GM13976 (cell line): ENCODE data around the gene VEPH1.

ENCODE experiments used
- DNase-seq: peaks from one replicate; pipeline ENCODE4 v3.0.0; 2012; ENCODE audit warnings: low spot score
- in situ Hi-C: fragments of 300-500 bp; cut with MboI; formaldehyde crosslinking; loops from one replicate; pipeline ENCODE4 v1.12.0; 2022; ENCODE audit warnings: low sequenced_read_pairs, mixed read lengths, inconsistent platforms; ENCODE audit not compliant: unreplicated experiment
- TF ChIP-seq, protein P1 (sequence below): IDR thresholded peaks from 2 replicates; pipeline ENCODE4 v1.5.1; 2012; ENCODE audit warnings: borderline replicate concordance, mild to moderate bottlenecking; ENCODE audit not compliant: insufficient read depth; ENCODE audit errors: extremely low read depth, missing control alignments, control extremely low read depth

VEPH1 gene

DNA sequence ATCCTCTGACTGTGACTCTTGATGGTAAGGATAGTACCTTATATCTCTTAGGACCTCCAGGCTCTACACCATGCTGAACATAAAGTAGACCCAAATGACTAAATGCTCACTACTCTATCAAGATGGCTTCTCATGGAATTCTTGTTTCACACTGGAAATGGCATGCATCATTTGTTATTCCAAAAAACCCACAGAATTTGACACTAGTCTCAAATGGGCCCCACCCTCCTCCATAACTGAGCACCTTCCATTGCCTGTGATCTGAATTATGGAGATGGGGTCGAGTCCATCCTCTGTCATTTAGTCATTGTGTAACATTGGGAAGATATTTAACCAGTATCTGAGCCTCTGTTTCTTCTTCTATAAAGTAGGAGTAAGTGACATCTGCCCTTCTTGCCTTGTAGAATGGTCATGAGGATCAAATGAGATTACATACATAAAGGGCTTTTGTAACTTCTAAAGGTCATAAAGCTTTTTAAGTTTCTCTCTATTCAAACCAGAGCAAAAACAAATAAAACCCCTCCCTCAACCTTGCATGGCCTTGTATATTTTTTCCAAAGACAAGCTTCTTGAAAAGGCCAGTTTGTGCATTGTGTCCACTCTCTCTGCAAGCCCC, 123.6 kb downstream of the VEPH1 start:
- in situ Hi-C loops: no loop called here
- no peak for DNase-seq
- TF ChIP-seq, protein P1, sequence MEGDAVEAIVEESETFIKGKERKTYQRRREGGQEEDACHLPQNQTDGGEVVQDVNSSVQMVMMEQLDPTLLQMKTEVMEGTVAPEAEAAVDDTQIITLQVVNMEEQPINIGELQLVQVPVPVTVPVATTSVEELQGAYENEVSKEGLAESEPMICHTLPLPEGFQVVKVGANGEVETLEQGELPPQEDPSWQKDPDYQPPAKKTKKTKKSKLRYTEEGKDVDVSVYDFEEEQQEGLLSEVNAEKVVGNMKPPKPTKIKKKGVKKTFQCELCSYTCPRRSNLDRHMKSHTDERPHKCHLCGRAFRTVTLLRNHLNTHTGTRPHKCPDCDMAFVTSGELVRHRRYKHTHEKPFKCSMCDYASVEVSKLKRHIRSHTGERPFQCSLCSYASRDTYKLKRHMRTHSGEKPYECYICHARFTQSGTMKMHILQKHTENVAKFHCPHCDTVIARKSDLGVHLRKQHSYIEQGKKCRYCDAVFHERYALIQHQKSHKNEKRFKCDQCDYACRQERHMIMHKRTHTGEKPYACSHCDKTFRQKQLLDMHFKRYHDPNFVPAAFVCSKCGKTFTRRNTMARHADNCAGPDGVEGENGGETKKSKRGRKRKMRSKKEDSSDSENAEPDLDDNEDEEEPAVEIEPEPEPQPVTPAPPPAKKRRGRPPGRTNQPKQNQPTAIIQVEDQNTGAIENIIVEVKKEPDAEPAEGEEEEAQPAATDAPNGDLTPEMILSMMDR: no peak

DNA sequence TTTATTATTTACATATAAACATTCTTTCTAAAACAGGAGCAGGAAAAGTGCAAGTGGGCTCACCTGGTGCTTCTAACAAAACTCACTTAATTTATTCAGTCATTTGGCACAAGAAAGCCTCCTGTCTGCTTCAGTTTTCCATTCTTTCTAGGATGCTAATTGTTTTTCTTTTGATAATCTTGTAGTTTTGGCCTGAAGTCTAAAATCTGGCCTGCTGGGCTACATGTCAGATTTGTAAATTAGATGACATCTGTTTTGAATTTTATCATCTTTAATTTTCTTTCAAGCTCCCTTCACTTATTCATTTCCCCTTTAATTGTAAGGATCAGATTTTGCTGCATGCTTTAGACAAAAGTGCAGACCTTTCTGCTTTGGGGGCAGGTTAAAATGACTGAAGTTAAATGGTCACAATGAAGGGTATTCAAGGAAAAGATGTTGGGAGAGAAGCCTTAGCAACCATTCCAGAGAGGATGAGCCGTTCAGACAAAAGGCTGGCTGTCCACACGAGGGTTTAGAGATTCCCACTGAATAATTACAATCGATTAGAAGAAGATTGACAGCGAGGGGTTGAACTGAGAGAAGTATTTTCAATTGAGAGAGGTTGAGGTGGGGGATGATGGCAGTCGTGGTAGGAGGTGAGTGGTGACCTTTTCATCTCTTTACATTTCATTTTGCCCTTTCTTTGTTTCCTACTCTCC, 126.5 kb downstream of the VEPH1 start:
- TF ChIP-seq, protein P1: no peak
- in situ Hi-C loops: no loop called here
- no peak for DNase-seq

DNA sequence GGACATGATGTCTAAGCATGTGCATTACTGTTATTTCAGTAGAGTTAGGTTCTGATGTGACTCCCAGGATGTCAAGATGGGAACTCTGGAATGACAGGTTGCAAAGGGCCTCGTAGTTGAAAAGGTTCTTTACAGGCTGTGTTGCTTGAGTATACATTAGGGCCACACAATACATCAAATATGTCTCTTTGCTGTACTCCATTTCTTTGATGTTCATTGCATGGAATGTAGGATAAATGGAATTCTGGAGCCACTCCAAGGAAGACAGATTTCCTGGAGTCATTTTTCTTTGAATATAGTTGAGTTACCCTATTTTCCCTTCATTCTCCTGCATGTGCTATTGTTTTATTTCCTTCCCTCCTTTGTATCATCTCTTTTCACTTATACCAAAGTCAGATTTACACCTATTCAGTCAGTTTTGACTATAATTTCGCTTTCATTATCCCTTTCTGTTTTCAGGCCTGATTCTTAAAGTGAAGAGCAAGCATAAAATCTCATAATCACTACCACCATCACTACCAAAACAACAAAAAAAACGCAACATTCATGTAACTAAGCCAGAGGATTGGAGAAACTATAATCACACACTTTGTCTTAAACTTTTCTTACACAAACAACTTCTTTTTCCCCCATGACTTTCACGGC, 127.8 kb downstream of the VEPH1 start:
- no peak for DNase-seq
- in situ Hi-C loops: no loop called here
- TF ChIP-seq, protein P1: no peak

DNA sequence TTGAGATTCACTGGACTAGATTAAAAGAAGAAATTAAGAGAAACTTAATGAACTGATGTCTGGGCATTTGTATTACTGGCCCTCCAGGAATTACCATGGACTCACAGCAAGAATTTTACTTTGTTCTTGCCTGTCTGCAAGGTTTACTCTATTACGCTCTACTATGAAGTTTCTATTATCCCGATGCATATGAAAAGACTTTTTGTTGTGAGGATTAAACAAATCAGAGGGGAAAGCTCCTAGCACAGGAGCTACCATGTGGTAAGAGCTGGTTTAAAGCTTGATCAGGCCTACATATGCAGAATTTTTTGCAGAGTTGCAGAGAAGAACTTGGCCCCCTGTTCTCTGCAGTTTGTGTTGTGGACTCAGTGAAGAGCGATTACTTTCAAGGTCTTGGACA, 128.3 kb downstream of the VEPH1 start:
- in situ Hi-C loops: no loop called here
- DNase-seq: no peak
- TF ChIP-seq, protein P1: no peak

DNA sequence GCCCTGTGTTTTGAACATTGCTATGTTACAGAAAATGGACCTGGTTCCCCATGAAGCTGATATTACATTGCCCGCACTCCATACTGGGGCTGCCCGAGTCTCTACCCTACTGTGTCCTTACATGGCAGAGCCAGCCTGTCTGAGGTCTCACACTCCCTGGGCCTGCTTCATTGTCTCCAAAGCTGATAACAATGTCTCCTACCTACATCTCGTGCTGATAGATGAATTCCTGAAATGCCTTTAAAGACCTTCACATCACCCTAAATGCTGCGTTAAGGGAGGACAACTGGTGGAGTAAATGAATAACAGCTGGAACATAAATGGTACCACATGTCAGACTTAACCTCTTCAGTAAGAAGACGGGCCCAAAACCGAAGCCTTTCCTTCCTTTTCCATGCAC, 129.4 kb downstream of the VEPH1 start:
- DNase-seq: no peak
- in situ Hi-C loops: no loop called here
- TF ChIP-seq, protein P1: no peak

DNA sequence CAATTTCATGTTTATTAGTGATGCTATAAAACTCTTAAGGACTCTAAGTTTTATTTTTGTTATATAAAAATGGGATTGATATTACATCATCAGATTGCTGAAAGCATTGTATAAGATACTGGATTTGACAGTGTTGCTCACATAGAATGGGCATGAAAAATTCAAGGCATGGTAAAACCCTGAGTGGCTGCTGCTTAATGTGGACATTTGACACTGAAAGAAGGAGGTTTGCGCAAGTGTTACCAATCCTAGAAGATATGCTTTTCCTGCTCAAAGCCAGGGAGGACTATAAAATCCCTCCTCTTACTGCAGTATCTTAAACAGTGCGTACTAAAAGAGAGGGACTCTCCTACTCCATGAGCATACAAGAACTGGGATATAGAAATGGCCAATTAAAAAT, 132.3 kb downstream of the VEPH1 start:
- TF ChIP-seq, protein P1: no peak
- in situ Hi-C loops: no loop called here
- DNase-seq: no peak
